Neural crest cell (in vitro differentiated cells): Measurements from ENCODE around the gene MYH6. TPM values are rescaled to one million over a fixed set of nuclear protein-coding genes. Genes with fewer than 3 reads are reported as not detected.
A peak's percentile ranks its signal among the peaks of the same experiment; 100 is the strongest.
"Not testable (repeated sequence)": the region's sequence is repeated elsewhere in the genome, so short reads cannot be mapped to it uniquely, and the experiment has no call there.

ENCODE experiments used
- DNase-seq: peaks from one replicate; pipeline ENCODE4 v3.0.0; 2021; ENCODE audit warnings: low read depth, mixed read lengths, low spot score
- H3K27ac Mint-ChIP-seq: one replicate; pipeline ENCODE4 v1.8.0; 2021; ENCODE audit warnings: mild to moderate bottlenecking, mixed read lengths; ENCODE audit not compliant: unreplicated experiment
- H3K27me3 Mint-ChIP-seq: 2 replicates; pipeline ENCODE4 v1.8.0; 2021; ENCODE audit warnings: low read depth, mild to moderate bottlenecking, mixed read lengths
- H3K36me3 Mint-ChIP-seq: 2 replicates; pipeline ENCODE4 v1.8.0; 2021; ENCODE audit warnings: low read depth, mild to moderate bottlenecking, mixed read lengths
- H3K4me1 Mint-ChIP-seq: 2 replicates; pipeline ENCODE4 v1.8.0; 2021; ENCODE audit warnings: mixed read lengths
- H3K4me3 Mint-ChIP-seq: one replicate; pipeline ENCODE4 v1.8.0; 2021; ENCODE audit warnings: mild to moderate bottlenecking, mixed read lengths
- H3K9me3 Mint-ChIP-seq: 2 replicates; pipeline ENCODE4 v1.8.0; 2021; ENCODE audit warnings: mixed read lengths
- CTCF ChIP-seq: fragments of 200-600 bp; sonication (generic); conservative IDR thresholded peaks from 2 replicates; pipeline ENCODE4 v1.5.0; 2021; ENCODE audit warnings: antibody characterized with exemption, mild to moderate bottlenecking
- total RNA-seq: library from RNA; stranded (reverse); gene quantifications from 2 replicates; pipeline ENCODE4 v1.2.1, GENCODE V29; 2021

MYH6 gene
- total RNA-seq, 1 donor from 2014 or later = not detected

- H3K27ac Mint-ChIP-seq = no peak overlapping the region
- H3K27me3 Mint-ChIP-seq = peaks cover 11% of the 10 kb centered on the region
- peaks cover 3% of the 10 kb centered on the region for H3K9me3 Mint-ChIP-seq
- H3K4me3 Mint-ChIP-seq = no peak overlapping the region
- no peak for TF ChIP-seq CTCF
- no peaks in the 10 kb centered on the region for H3K4me1 Mint-ChIP-seq
- no peak for DNase-seq
- no peaks in the 10 kb centered on the region for H3K36me3 Mint-ChIP-seq
These were observed 11.9 kb downstream of the MYH6 start for GRCh38 chr14:23396126-23396525.

GRCh38 chr14:23392613-23393012 is 15.5 kb downstream of the MYH6 start:
- Mint-ChIP-seq H3K4me3 (no peak overlapping the region), H3K36me3 (no peaks in the 10 kb centered on the region), H3K9me3 (peaks cover 3% of the 10 kb centered on the region), H3K27me3 (peaks cover 8% of the 10 kb centered on the region), H3K4me1 (no peaks in the 10 kb centered on the region), H3K27ac (no peak overlapping the region)
- no peak for DNase-seq
- TF ChIP-seq CTCF = no peak

GRCh38 chr14:23389871-23390270 is 18.2 kb downstream of the MYH6 start:
- H3K36me3 Mint-ChIP-seq, H3K27ac Mint-ChIP-seq, H3K4me3 Mint-ChIP-seq, DNase-seq, H3K27me3 Mint-ChIP-seq, H3K9me3 Mint-ChIP-seq, H3K4me1 Mint-ChIP-seq: not testable (repeated sequence)

- TF ChIP-seq CTCF = no peak
- Mint-ChIP-seq H3K4me1 (no peaks in the 10 kb centered on the region), H3K36me3 (no peaks in the 10 kb centered on the region), H3K27me3 (peaks cover 8% of the 10 kb centered on the region), H3K9me3 (peaks cover 3% of the 10 kb centered on the region), H3K4me3 (no peak overlapping the region), H3K27ac (no peak overlapping the region)
- no peak for DNase-seq
These were observed 18.7 kb downstream of the MYH6 start for GRCh38 chr14:23389396-23389795.

GRCh38 chr14:23388996-23389395 is 19.1 kb downstream of the MYH6 start:
- Mint-ChIP-seq H3K27me3 (peaks cover 8% of the 10 kb centered on the region), H3K36me3 (no peaks in the 10 kb centered on the region), H3K4me3 (no peak overlapping the region), H3K9me3 (peaks cover 3% of the 10 kb centered on the region), H3K4me1 (no peaks in the 10 kb centered on the region), H3K27ac (no peak overlapping the region)
- DNase-seq = no peak
- no peak for TF ChIP-seq CTCF

GRCh38 chr14:23387916-23388882 is 19.9 kb downstream of the MYH6 start:
- no peak for DNase-seq
- no peaks in the 10 kb centered on the region for H3K9me3 Mint-ChIP-seq
- peaks cover 6% of the 10 kb centered on the region for H3K27me3 Mint-ChIP-seq
- H3K27ac Mint-ChIP-seq = peak overlapping the region; percentile 43
- no peaks in the 10 kb centered on the region for H3K36me3 Mint-ChIP-seq
- no peak for TF ChIP-seq CTCF
- H3K4me3 Mint-ChIP-seq = no peak overlapping the region
- no peaks in the 10 kb centered on the region for H3K4me1 Mint-ChIP-seq
